Brain microvascular endothelial cell (primary cell): ENCODE data around the gene ZFYVE28.

Source experiments
- DNase-seq: peaks from one replicate; pipeline ENCODE4 v3.0.0-alpha.2; 2020
- H3K27ac ChIP-seq: fragments of 250-450 bp; sonication (Bioruptor Pico); 2 replicates; pipeline ENCODE4 v1.5.1; 2020; ENCODE audit warnings: mild to moderate bottlenecking, moderate library complexity
- H3K27me3 ChIP-seq: fragments of 250-450 bp; sonication (Bioruptor Pico); replicated peaks from 2 replicates; pipeline ENCODE4 v1.5.1; 2020; ENCODE audit warnings: mild to moderate bottlenecking
- H3K36me3 ChIP-seq: fragments of 250-450 bp; sonication (Bioruptor Pico); replicated peaks from 2 replicates; pipeline ENCODE4 v1.5.1; 2020; ENCODE audit warnings: mild to moderate bottlenecking
- H3K4me3 ChIP-seq: 2 replicates; pipeline ENCODE4 v1.5.1; 2011; ENCODE audit warnings: low read depth, mild to moderate bottlenecking, control low read depth, low read length, moderate library complexity
- in situ Hi-C: cut with HindIII; loops from 2 replicates; pipeline ENCODE4 v1.10.0; 2017; ENCODE audit warnings: low sequenced_read_pairs, low pct_ligation_motif_present
- TF ChIP-seq, protein P1 (sequence below): IDR thresholded peaks from 2 replicates; pipeline ENCODE4 v1.5.1; 2011; ENCODE audit warnings: low read depth, mild to moderate bottlenecking, moderate library complexity, low read length, control low read depth, inconsistent platforms; ENCODE audit errors: missing control alignments

The ZFYVE28 gene

GRCh38 chr4:2443061-2443730 lies 24.8 kb upstream of the ZFYVE28 start:
- Histone ChIP-seq H3K36me3 (no peaks in the 10 kb centered on the region), H3K27me3 (no peaks in the 10 kb centered on the region), H3K4me3 (no peak overlapping the region), H3K27ac (no peak overlapping the region)
- in situ Hi-C loops = no loop called here
- TF ChIP-seq, protein P1, sequence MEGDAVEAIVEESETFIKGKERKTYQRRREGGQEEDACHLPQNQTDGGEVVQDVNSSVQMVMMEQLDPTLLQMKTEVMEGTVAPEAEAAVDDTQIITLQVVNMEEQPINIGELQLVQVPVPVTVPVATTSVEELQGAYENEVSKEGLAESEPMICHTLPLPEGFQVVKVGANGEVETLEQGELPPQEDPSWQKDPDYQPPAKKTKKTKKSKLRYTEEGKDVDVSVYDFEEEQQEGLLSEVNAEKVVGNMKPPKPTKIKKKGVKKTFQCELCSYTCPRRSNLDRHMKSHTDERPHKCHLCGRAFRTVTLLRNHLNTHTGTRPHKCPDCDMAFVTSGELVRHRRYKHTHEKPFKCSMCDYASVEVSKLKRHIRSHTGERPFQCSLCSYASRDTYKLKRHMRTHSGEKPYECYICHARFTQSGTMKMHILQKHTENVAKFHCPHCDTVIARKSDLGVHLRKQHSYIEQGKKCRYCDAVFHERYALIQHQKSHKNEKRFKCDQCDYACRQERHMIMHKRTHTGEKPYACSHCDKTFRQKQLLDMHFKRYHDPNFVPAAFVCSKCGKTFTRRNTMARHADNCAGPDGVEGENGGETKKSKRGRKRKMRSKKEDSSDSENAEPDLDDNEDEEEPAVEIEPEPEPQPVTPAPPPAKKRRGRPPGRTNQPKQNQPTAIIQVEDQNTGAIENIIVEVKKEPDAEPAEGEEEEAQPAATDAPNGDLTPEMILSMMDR = no peak
- DNase-seq = no peak

- TF ChIP-seq, protein P1 = no peak
- in situ Hi-C loops = no loop called here
- H3K27ac ChIP-seq = no peak overlapping the region
- H3K4me3 ChIP-seq = no peak overlapping the region
- H3K27me3 ChIP-seq = no peaks in the 10 kb centered on the region
- no peaks in the 10 kb centered on the region for H3K36me3 ChIP-seq
- no peak for DNase-seq
These were observed 23.9 kb upstream of the ZFYVE28 start for GRCh38 chr4:2442175-2442993.

- peak; percentile 36 for DNase-seq
- Histone ChIP-seq H3K27me3 (no peaks in the 10 kb centered on the region), H3K27ac (no peak overlapping the region), H3K4me3 (no peak overlapping the region), H3K36me3 (no peaks in the 10 kb centered on the region)
- in situ Hi-C loops = no loop called here
- TF ChIP-seq, protein P1 = peak; percentile 91
These were observed 23.1 kb upstream of the ZFYVE28 start for GRCh38 chr4:2441393-2442174.

DNA sequence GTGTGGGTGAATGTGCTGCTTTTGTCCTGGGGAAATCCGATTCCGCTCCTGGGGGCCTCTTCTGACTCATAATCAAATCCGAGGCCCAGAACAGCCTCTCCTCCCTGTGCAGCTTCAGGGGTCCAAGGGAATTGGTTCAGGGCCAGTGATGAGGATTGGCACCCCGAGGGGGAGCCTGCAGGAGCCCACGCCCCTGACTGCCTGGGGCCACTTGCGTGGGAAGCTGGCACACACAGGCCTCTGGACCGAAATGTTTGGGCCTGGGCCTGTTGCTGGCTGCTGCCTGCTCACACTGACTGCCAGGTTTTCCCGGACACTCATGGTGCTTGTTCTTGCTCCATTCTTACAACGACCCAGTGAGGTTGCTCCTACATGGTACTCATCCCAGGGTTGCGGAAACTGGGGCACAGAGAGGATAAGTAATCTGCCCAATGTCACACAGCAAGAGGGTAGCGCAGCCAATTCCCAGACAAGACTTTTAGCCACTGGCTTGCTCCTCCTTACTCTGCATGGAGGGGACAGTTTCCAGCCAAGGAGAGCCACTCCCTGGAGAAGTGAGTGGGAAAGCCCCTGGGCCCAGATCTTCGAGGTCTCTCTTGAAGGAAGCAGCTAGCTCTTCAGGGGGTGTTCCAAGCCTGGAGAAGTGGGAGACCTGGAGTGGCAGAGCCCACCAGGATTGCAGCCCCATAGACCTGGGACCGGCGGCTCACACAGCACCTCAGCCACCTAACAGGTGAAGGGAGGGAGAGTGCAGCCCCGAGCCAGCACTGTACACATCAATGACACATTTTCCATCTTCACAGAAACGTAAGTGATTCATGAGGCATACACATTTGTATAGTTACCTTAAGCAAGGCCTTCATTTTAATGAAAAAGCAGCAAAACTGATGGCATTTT lies 20.6 kb upstream of the ZFYVE28 start:
- no peaks in the 10 kb centered on the region for H3K36me3 ChIP-seq
- no peak overlapping the region for H3K4me3 ChIP-seq
- no peak for DNase-seq
- TF ChIP-seq, protein P1 = no peak
- H3K27ac ChIP-seq = no peak overlapping the region
- in situ Hi-C loops = no loop called here
- H3K27me3 ChIP-seq = no peaks in the 10 kb centered on the region

DNA sequence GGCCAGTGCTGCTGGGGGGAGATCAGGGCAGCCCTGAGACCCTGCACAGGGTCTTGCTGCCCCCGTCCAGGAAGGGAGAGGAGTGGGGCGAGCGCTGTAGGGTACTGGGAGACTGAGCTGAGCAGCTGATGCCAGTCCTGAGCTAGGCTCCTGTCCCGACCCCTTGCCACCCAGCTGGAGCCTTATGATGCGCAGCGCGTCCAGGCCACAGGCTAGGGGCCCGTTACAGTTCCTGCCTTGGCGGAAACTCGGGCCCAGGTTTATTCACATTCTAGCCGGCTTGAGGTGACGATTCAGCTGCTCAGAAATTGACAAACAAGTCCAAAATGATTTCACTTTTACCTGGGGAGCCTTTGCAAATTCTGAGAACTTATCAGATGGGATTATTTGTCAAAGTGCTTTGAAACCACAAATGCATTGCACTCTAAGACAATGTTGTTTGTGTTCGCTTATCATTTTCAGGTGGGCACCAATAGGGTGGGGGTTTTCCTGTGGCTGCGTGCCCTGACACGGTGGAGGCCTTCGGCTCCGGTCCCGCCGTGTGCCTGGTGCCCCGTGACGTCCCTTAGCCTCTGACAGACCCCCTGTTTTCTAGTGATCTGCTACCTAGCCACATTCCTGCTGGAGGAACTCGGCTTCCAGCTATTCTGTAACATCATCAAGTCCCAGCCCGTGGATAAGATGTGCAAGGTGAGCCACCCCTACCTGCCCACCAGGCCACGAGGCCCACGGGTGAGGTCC lies 19.2 kb upstream of the ZFYVE28 start:
- Histone ChIP-seq H3K4me3 (no peak overlapping the region), H3K27me3 (peaks cover 3% of the 10 kb centered on the region), H3K27ac (no peak overlapping the region), H3K36me3 (no peaks in the 10 kb centered on the region)
- TF ChIP-seq, protein P1 = no peak
- in situ Hi-C loops = no loop called here
- no peak for DNase-seq
